K562 (cell line): ENCODE data around the gene BCAN. TPM values are rescaled to one million over a fixed set of nuclear protein-coding genes. Genes with fewer than 3 reads are reported as not detected.

Source experiments
- CHCHD3 ChIP-seq: fragments of 250-450 bp; sonication (Bioruptor Pico); IDR thresholded peaks from 2 replicates; pipeline ENCODE4 v2.1.2; 2022; ENCODE audit warnings: mild to moderate bottlenecking
- HDAC1 ChIP-seq, 2 experiments: fragments of 450-650 bp; IDR thresholded peaks; 2 replicates each; pipeline ENCODE4 v1.6.1; 2016 to 2017; ENCODE audit warnings: inconsistent platforms in 1 of 2, mild to moderate bottlenecking in 1 of 2, moderate library complexity in 1 of 2
- KAT7 ChIP-seq: sonication (generic); formaldehyde crosslinking; IDR thresholded peaks from 2 replicates; pipeline ENCODE4 v1.8.0; 2022; ENCODE audit warnings: missing genetic modification reagents, mild to moderate bottlenecking, borderline replicate concordance
- NKRF ChIP-seq: fragments of 450-650 bp; IDR thresholded peaks from 2 replicates; pipeline ENCODE4 v1.6.1; 2016; ENCODE audit warnings: borderline replicate concordance
- POLR2AphosphoS5 ChIP-seq: IDR thresholded peaks from 2 replicates; pipeline ENCODE4 v1.6.1; 2011; ENCODE audit warnings: mild to moderate bottlenecking, low read depth, low read length, moderate library complexity; ENCODE audit not compliant: control insufficient read depth, insufficient read depth
- RBM34 ChIP-seq: fragments of 200-400 bp; formaldehyde crosslinking; IDR thresholded peaks from 2 replicates; pipeline ENCODE4 v1.6.1; 2018; ENCODE audit warnings: low read length, borderline replicate concordance; ENCODE audit not compliant: insufficient read depth
- SIN3B ChIP-seq: fragments of 450-650 bp; IDR thresholded peaks from 2 replicates; pipeline ENCODE4 v1.6.1; 2017; ENCODE audit warnings: low read depth, mild to moderate bottlenecking, moderate library complexity
- STAT5A ChIP-seq: IDR thresholded peaks from 2 replicates; pipeline ENCODE4 v1.6.1; 2012; ENCODE audit warnings: low read length, inconsistent platforms, borderline replicate concordance
- TAF15 ChIP-seq: fragments of 200-400 bp; formaldehyde crosslinking; IDR thresholded peaks from 2 replicates; pipeline ENCODE4 v1.6.1; 2017; ENCODE audit warnings: mild to moderate bottlenecking, low read depth, low read length, moderate library complexity
- TEAD1 ChIP-seq, 2 experiments: fragments of 450-650 bp in 1 of 2; sonication (generic) in 1 of 2; formaldehyde crosslinking; IDR thresholded peaks; 2 replicates each; pipeline versions ENCODE4 v1.4.0 to v1.8.0; 2020 to 2022; ENCODE audit warnings: mild to moderate bottlenecking in 2 of 2, missing genetic modification reagents in 1 of 2
- ZKSCAN8 ChIP-seq: fragments of 200-800 bp; sonication (Bioruptor generic); IDR thresholded peaks from 2 replicates; pipeline ENCODE4 v1.6.1; 2016; ENCODE audit warnings: missing genetic modification characterization, missing compliant biosample characterization
- ZNF764 ChIP-seq: fragments of 250-450 bp; sonication (Bioruptor Pico); IDR thresholded peaks from 2 replicates; pipeline ENCODE4 v1.4.0; 2020; ENCODE audit warnings: low read depth, mild to moderate bottlenecking, moderate library complexity
- ZNF79 ChIP-seq: fragments of 250-450 bp; sonication (Bioruptor Pico); IDR thresholded peaks from 2 replicates; pipeline ENCODE4 v1.4.0; 2020; ENCODE audit warnings: low read depth, mild to moderate bottlenecking, moderate library complexity
- ZSCAN32 ChIP-seq: fragments of 450-650 bp; formaldehyde crosslinking; IDR thresholded peaks from 2 replicates; pipeline ENCODE4 v1.4.0; 2020; ENCODE audit warnings: mild to moderate bottlenecking, moderate library complexity
- ZZZ3 ChIP-seq: fragments of 450-650 bp; IDR thresholded peaks from 2 replicates; pipeline ENCODE4 v1.6.1; 2016; ENCODE audit warnings: antibody characterized with exemption, mild to moderate bottlenecking, moderate library complexity
- polyA plus RNA-seq, 8 experiments: library from polyadenylated mRNA; depleted of rRNA in 4 of 8; stranded (reverse) in 5 of 8; unstranded in 3 of 8; fragments of >200 nt; fragmentation: Nextera tagmentation in 2 of 8; fragmentation: Illumina TruSeq in 1 of 8; extraction: Ambion mirVana in 2 of 8; extraction: Trizol in 1 of 8; gene quantifications; 2 replicates each; pipeline versions ENCODE4 v1.2.1 to v1.2.3, GENCODE V29; 2011 to 2014; ENCODE audit warnings: inconsistent platforms in 1 of 8, missing spikeins in 1 of 8
- total RNA-seq, 7 experiments: library from RNA; depleted of rRNA in 6 of 7; stranded (reverse); fragments of >200 nt in 6 of 7; fragmentation: Illumina TruSeq in 2 of 7; extraction: Trizol in 2 of 7; gene quantifications; 2 replicates each; pipeline versions ENCODE4 v1.2.1 to v1.2.3, GENCODE V29; 2011 to 2021; ENCODE audit warnings: low replicate concordance in 1 of 7
- TF ChIP-seq, protein P1 (sequence below): sonication (generic); formaldehyde crosslinking; IDR thresholded peaks from 2 replicates; pipeline ENCODE4 v1.8.0; 2022; ENCODE audit warnings: mild to moderate bottlenecking, missing genetic modification reagents, borderline replicate concordance

BCAN gene
- total and polyA plus RNA-seq, 9 of the 15 experiments (the other 6 are each of a cell fraction or from before 2014, with no cell fraction given): 0.04 to 0.33 (median 0.14) TPM; not detected in 5

DNA sequence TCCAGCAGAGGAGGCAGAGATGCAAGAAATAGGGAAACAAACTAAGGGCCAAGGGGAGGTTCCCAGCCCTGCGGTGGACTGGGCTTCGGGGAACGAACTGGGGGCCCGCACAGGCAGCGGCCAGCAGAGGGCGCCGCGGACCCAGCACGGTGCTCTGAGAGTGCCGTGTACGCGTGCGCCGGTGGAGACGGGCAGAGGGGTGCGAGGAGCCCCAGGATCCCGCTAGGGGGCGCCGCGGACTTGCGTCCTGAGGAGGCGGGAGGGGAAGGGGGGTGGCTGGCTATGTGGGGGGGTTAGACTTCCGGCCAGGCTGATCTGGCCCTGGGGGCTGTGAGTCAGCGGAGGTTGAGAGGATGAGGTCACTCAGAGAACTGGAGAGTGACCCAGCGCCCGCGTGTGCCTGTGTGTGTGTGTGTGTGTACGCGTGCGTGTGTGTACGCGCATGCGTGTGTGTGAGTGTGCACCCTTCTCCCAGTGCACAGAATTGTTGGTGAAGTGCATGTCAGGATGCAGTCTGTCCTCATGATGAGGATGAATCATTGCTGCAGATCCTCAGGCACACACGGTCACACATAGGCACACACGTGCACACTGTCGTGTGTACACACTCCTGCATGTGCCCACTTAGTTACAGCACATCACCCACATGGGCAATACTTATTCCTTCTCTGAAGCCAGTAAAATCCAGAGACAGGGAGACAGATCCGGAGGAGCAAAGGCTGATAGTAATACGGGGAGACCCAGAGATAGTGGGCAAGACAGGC is 18.3 kb downstream of the BCAN start (continued):
- TF ChIP-seq, protein P1, sequence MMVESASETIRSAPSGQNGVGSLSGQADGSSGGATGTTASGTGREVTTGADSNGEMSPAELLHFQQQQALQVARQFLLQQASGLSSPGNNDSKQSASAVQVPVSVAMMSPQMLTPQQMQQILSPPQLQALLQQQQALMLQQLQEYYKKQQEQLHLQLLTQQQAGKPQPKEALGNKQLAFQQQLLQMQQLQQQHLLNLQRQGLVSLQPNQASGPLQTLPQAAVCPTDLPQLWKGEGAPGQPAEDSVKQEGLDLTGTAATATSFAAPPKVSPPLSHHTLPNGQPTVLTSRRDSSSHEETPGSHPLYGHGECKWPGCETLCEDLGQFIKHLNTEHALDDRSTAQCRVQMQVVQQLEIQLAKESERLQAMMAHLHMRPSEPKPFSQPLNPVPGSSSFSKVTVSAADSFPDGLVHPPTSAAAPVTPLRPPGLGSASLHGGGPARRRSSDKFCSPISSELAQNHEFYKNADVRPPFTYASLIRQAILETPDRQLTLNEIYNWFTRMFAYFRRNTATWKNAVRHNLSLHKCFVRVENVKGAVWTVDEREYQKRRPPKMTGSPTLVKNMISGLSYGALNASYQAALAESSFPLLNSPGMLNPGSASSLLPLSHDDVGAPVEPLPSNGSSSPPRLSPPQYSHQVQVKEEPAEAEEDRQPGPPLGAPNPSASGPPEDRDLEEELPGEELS: no peak; the same call in 1 of the 2 replicates
- TF ChIP-seq NKRF: peak; percentile 83
- TF ChIP-seq SIN3B: no peak
- peak in 1 of 2 experiments; percentile 54; a peak in 2 of 4 replicates for TF ChIP-seq TEAD1 (CRISPR knock-in tag; IDR thresholded peaks at IDR 0.05)
- TF ChIP-seq ZKSCAN8: no peak; the same call in 1 of the 2 replicates
- TF ChIP-seq ZZZ3: no peak
- TF ChIP-seq CHCHD3 (CRISPR knock-in tag): no peak
- TF ChIP-seq HDAC1 (IDR thresholded peaks at IDR 0.05): peak; percentile 40 to 90; a peak in 3 of 4 replicates
- peak; percentile 52 for TF ChIP-seq POLR2AphosphoS5
- TF ChIP-seq STAT5A: no peak; the same call in 1 of the 2 replicates
- TF ChIP-seq TAF15: no peak
- no peak for TF ChIP-seq ZSCAN32 (CRISPR knock-in tag)
- TF ChIP-seq ZNF764 (CRISPR knock-in tag): no peak
- peak; percentile 88; the same call in 1 of the 2 replicates for TF ChIP-seq KAT7
- TF ChIP-seq ZNF79 (CRISPR knock-in tag): no peak
- TF ChIP-seq RBM34: no peak
